Endothelial cell (in vitro differentiated cells): Measurements from ENCODE around the gene COBL. TPM values are rescaled to one million over a fixed set of nuclear protein-coding genes. Genes with fewer than 3 reads are reported as not detected.

Experiments used
- DNase-seq: peaks from one replicate; pipeline ENCODE4 v3.0.0; 2021; ENCODE audit warnings: low spot score
- H3K27ac Mint-ChIP-seq: one replicate; pipeline ENCODE4 v1.8.0; 2021; ENCODE audit warnings: mixed read lengths, inconsistent platforms; ENCODE audit not compliant: unreplicated experiment
- H3K27me3 Mint-ChIP-seq: one replicate; pipeline ENCODE4 v1.8.0; 2021; ENCODE audit warnings: mild to moderate bottlenecking, moderate library complexity, mixed read lengths, inconsistent platforms; ENCODE audit not compliant: unreplicated experiment
- H3K36me3 Mint-ChIP-seq: one replicate; pipeline ENCODE4 v1.8.0; 2021; ENCODE audit warnings: mild to moderate bottlenecking, low read depth, mixed read lengths, inconsistent platforms; ENCODE audit not compliant: unreplicated experiment
- H3K4me1 Mint-ChIP-seq: one replicate; pipeline ENCODE4 v1.8.0; 2021; ENCODE audit warnings: mild to moderate bottlenecking, mixed read lengths, inconsistent platforms; ENCODE audit not compliant: unreplicated experiment
- H3K4me3 Mint-ChIP-seq: one replicate; pipeline ENCODE4 v1.8.0; 2021; ENCODE audit warnings: mild to moderate bottlenecking, mixed read lengths, inconsistent platforms; ENCODE audit not compliant: unreplicated experiment
- H3K9me3 Mint-ChIP-seq: one replicate; pipeline ENCODE4 v1.8.0; 2021; ENCODE audit warnings: mixed read lengths, inconsistent platforms; ENCODE audit not compliant: unreplicated experiment
- CTCF ChIP-seq: fragments of 200-600 bp; sonication (generic); IDR thresholded peaks from one replicate; pipeline ENCODE4 v1.5.0; 2021; ENCODE audit warnings: antibody characterized with exemption; ENCODE audit not compliant: unreplicated experiment
- total RNA-seq: library from RNA; stranded (reverse); fragmentation: NEBNext Ultra II Directional; extraction: Animal tissue kit (Norgen Biotek cat#: 25700); gene quantifications from one replicate; pipeline ENCODE4 v1.2.1, GENCODE V29; 2021; ENCODE audit not compliant: unreplicated experiment

COBL gene
- total RNA-seq, 1 donor from 2014 or later = 1.8 TPM

DNA sequence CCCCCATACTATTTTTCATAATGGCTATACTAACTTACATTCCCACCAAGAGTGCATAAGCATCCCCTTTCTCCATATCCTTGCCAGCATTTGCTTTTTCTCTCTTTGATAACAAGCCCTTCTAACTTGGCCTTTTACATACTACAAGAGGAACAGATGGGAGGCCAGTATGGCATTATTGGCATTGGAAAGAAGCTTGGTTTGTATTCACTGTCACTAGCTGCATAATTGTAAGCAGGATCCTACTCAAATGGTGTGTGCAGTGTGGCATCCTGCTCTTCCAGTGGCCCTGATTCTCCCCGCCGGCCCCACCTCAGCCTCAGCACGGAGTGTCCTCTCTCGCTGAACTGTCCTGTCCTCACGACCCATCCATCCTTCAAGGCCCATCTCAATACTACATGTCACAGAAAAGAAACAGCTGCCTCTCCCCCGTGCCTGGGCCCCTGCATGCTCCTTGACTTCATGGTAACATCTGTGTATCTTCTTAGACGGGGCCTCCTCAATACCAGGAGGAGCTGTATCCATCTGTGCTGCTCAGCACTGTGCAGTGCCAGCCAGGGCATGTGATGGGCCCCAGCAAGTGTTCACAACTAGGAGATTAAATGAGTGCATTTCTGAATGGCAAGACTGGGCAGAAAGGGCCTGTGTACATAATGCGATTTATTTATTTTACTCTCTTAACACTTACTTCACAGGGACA, 205.2 kb downstream of the COBL start:
- Mint-ChIP-seq H3K4me1 (peaks cover 23% of the 10 kb centered on the region), H3K4me3 (no peak overlapping the region), H3K27me3 (peaks cover 4% of the 10 kb centered on the region), H3K36me3 (no peaks in the 10 kb centered on the region), H3K9me3 (no peaks in the 10 kb centered on the region), H3K27ac (no peak overlapping the region)
- no peak for DNase-seq
- TF ChIP-seq CTCF = no peak

DNA sequence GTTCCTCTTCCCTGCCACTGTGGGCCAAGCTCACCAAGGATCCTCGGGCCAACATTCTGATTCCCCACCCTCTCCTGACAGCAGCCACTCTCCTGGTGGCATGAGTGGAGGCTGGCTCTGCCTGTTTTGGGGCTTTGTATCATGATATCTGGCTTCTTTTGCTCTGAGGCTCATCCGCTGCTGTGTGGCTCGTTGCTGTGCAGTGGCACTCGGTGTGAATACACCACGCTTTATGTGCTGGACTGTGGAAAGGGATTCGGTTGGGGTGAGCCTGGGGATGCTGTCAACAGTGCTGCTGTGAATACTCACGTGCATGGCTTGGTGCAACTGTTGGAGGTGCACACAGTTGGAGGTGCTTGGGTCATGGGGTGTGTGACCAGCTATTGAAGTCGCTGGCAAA, 208.5 kb downstream of the COBL start:
- Mint-ChIP-seq H3K27ac (peak overlapping the region; percentile 30), H3K36me3 (no peaks in the 10 kb centered on the region), H3K4me3 (no peak overlapping the region), H3K27me3 (peaks cover 4% of the 10 kb centered on the region), H3K4me1 (peaks cover 23% of the 10 kb centered on the region), H3K9me3 (no peaks in the 10 kb centered on the region)
- TF ChIP-seq CTCF = no peak
- no peak for DNase-seq

DNA sequence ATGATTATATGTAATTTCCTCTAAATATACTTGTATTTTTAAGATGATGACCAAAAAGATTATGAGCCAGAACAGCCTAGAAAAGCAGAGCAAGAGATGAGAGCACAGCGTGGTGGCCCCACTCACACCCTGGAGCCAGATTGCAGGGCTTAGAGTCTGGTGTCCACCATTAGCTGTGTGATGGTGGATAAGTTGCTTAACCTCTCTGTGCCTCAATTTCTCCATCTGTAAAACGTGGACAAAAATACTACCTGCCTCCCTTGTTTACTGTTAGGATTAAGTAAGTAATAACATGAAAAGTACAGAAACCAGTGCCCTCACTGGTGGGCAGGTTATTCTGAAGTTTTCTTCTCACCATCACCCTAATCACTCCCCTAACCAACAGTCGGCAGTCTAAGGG, 212.3 kb downstream of the COBL start:
- no peak for DNase-seq
- Mint-ChIP-seq H3K4me3 (no peak overlapping the region), H3K27ac (no peak overlapping the region), H3K9me3 (no peaks in the 10 kb centered on the region), H3K36me3 (no peaks in the 10 kb centered on the region), H3K27me3 (peaks cover 4% of the 10 kb centered on the region), H3K4me1 (peaks cover 20% of the 10 kb centered on the region)
- TF ChIP-seq CTCF = no peak

DNA sequence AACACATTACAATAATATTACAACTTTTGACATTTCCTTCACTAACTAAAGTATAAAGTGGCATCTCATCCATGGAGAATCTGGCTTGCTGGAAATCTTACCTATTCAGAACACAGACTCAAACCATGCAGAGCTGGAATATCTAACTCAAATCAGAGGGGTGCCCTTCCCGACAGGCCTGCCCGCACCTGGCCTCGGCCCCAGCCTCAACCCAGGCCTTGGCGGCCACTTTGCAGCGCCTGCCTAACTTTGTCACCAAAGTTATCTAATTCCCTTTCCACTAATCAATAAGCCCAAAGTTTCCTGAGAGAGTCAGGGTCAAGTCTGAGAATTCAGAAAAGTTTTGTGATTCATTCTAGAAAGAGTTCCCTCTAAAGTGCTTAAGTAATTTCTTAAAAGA, 212.9 kb downstream of the COBL start:
- peaks cover 3% of the 10 kb centered on the region for H3K27me3 Mint-ChIP-seq
- H3K4me3 Mint-ChIP-seq = no peak overlapping the region
- DNase-seq = no peak
- H3K9me3 Mint-ChIP-seq = peaks cover under 1% of the 10 kb centered on the region
- TF ChIP-seq CTCF = no peak
- no peaks in the 10 kb centered on the region for H3K36me3 Mint-ChIP-seq
- H3K27ac Mint-ChIP-seq = no peak overlapping the region
- peaks cover 15% of the 10 kb centered on the region for H3K4me1 Mint-ChIP-seq

DNA sequence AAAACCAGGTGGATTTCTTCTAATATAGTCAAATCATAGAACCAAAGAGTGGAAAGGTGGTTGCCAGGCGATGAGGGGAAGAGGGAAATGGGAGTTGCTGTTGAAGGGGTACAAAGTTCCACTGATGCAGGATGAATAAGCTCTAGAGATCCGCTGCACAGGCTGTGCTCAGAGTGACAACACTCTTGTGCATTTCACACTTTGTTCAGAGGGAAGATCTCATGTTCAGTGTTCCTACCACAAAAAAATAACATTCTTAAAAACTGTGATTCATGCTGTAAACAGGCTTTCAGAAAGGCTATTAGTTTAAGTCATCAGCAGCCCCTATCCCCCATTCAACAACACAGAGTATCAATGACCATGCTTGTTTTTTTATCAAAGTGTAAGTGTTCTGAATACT, 213.8 kb downstream of the COBL start:
- H3K4me1 Mint-ChIP-seq = peaks cover 6% of the 10 kb centered on the region
- H3K4me3 Mint-ChIP-seq = no peak overlapping the region
- DNase-seq = no peak
- H3K27me3 Mint-ChIP-seq = peaks cover 1% of the 10 kb centered on the region
- peaks cover 5% of the 10 kb centered on the region for H3K36me3 Mint-ChIP-seq
- H3K9me3 Mint-ChIP-seq = peaks cover 6% of the 10 kb centered on the region
- H3K27ac Mint-ChIP-seq = no peak overlapping the region
- no peak for TF ChIP-seq CTCF
